K562 (cell line): Measurements from ENCODE around the gene GPR37L1. TPM values are rescaled to one million over a fixed set of nuclear protein-coding genes. Genes with fewer than 3 reads are reported as not detected.

Source experiments
- AFF1 ChIP-seq, 2 experiments: fragments of 450-650 bp; IDR thresholded peaks; 2 replicates each; pipeline ENCODE4 v1.6.1; 2018; ENCODE audit warnings: mild to moderate bottlenecking in 2 of 2, low read depth in 1 of 2; ENCODE audit not compliant: partially characterized antibody in 2 of 2
- BRF1 ChIP-seq: IDR thresholded peaks from 3 replicates; pipeline ENCODE4 v1.6.1; 2011; ENCODE audit warnings: borderline replicate concordance, mild to moderate bottlenecking; ENCODE audit not compliant: insufficient read length; ENCODE audit errors: extremely low read depth
- CLOCK ChIP-seq: fragments of 250-450 bp; sonication (Bioruptor Pico); IDR thresholded peaks from 2 replicates; pipeline ENCODE4 v1.4.0; 2020; ENCODE audit warnings: mild to moderate bottlenecking, moderate library complexity, borderline replicate concordance
- MAZ ChIP-seq, 2 experiments: fragments of 450-650 bp in 1 of 2; sonication (generic) in 1 of 2; formaldehyde crosslinking; IDR thresholded peaks in 1 of 2; conservative IDR thresholded peaks in 1 of 2; 2 replicates each; pipeline versions ENCODE4 v1.4.0 to v1.5.0; 2020; ENCODE audit warnings: mild to moderate bottlenecking in 1 of 2, missing genetic modification reagents in 1 of 2
- MYC ChIP-seq, 2 experiments: fragments of 250-450 bp in 1 of 2; sonication (Bioruptor Pico) in 1 of 2; IDR thresholded peaks; 2 replicates each; pipeline versions ENCODE4 v1.5.1 to v1.6.1; 2012 to 2021; ENCODE audit warnings: low read depth in 2 of 2, borderline replicate concordance in 1 of 2, improper control_type of control experiment in 1 of 2, low read length in 1 of 2, mild to moderate bottlenecking in 1 of 2, moderate library complexity in 1 of 2
- POLR3A ChIP-seq: IDR thresholded peaks from 2 replicates; pipeline ENCODE4 v1.6.1; 2011; ENCODE audit warnings: borderline replicate concordance, mild to moderate bottlenecking, moderate library complexity; ENCODE audit not compliant: insufficient read length, insufficient read depth; ENCODE audit errors: extremely low read depth
- SAFB ChIP-seq: fragments of 200-400 bp; formaldehyde crosslinking; IDR thresholded peaks from 2 replicates; pipeline ENCODE4 v1.6.1; 2017; ENCODE audit warnings: low read depth, low read length, borderline replicate concordance
- SREBF2 ChIP-seq: sonication (generic); formaldehyde crosslinking; IDR thresholded peaks from 2 replicates; pipeline ENCODE4 v1.4.0; 2020; ENCODE audit warnings: mild to moderate bottlenecking, missing genetic modification reagents
- TGIF2 ChIP-seq: sonication (generic); formaldehyde crosslinking; IDR thresholded peaks from 2 replicates; pipeline ENCODE4 v1.8.1; 2022; ENCODE audit warnings: mild to moderate bottlenecking, missing genetic modification reagents, moderate library complexity
- TOE1 ChIP-seq, 2 experiments: fragments of 450-650 bp in 1 of 2; sonication (generic) in 1 of 2; formaldehyde crosslinking in 1 of 2; IDR thresholded peaks; 2 replicates each; pipeline versions ENCODE4 v1.7.1 to v1.8.0; 2016 to 2022; ENCODE audit warnings: borderline replicate concordance in 2 of 2, mild to moderate bottlenecking in 2 of 2, antibody characterized with exemption in 1 of 2, inconsistent platforms in 1 of 2, low read depth in 1 of 2, missing genetic modification reagents in 1 of 2, moderate library complexity in 1 of 2
- U2AF2 ChIP-seq: fragments of 200-400 bp; formaldehyde crosslinking; optimal IDR thresholded peaks from 2 replicates; pipeline ENCODE3; 2017; ENCODE audit warnings: low read depth, mild to moderate bottlenecking, low read length
- ZKSCAN8 ChIP-seq: fragments of 200-800 bp; sonication (Bioruptor generic); IDR thresholded peaks from 2 replicates; pipeline ENCODE4 v1.6.1; 2016; ENCODE audit warnings: missing genetic modification characterization, missing compliant biosample characterization
- ZNF398 ChIP-seq: fragments of 250-450 bp; sonication (Bioruptor Pico); IDR thresholded peaks from 2 replicates; pipeline ENCODE4 v1.8.0; 2021; ENCODE audit warnings: moderate library complexity, mild to moderate bottlenecking, inconsistent platforms
- polyA plus RNA-seq, 8 experiments: library from polyadenylated mRNA; depleted of rRNA in 4 of 8; stranded (reverse) in 5 of 8; unstranded in 3 of 8; fragments of >200 nt; fragmentation: Nextera tagmentation in 2 of 8; fragmentation: Illumina TruSeq in 1 of 8; extraction: Ambion mirVana in 2 of 8; extraction: Trizol in 1 of 8; gene quantifications; 2 replicates each; pipeline versions ENCODE4 v1.2.1 to v1.2.3, GENCODE V29; 2011 to 2014; ENCODE audit warnings: inconsistent platforms in 1 of 8, missing spikeins in 1 of 8
- total RNA-seq, 7 experiments: library from RNA; depleted of rRNA in 6 of 7; stranded (reverse); fragments of >200 nt in 6 of 7; fragmentation: Illumina TruSeq in 2 of 7; extraction: Trizol in 2 of 7; gene quantifications; 2 replicates each; pipeline versions ENCODE4 v1.2.1 to v1.2.3, GENCODE V29; 2011 to 2021; ENCODE audit warnings: low replicate concordance in 1 of 7

Gene GPR37L1
- total and polyA plus RNA-seq, 9 of the 15 experiments (the other 6 are each of a cell fraction or from before 2014, with no cell fraction given): not detected

- TF ChIP-seq POLR3A: no peak
- TF ChIP-seq SAFB: no peak
- TF ChIP-seq SREBF2 (CRISPR knock-in tag): no peak
- TF ChIP-seq MAZ (CRISPR knock-in tag; conservative IDR thresholded peaks at IDR 0.05 in 1 of 2, IDR thresholded peaks at IDR 0.05 in 1 of 2): no peak
- TF ChIP-seq CLOCK (CRISPR knock-in tag): no peak
- no peak for TF ChIP-seq MYC (IDR thresholded peaks at IDR 0.05; ENCODE audit: low read depth, low read length)
- TF ChIP-seq MYC (CRISPR knock-in tag; IDR thresholded peaks at IDR 0.05; ENCODE audit: borderline replicate concordance, low read depth): no peak
- TF ChIP-seq U2AF2: no peak
- no peak for TF ChIP-seq ZNF398 (CRISPR knock-in tag)
- peak in 1 of 2 experiments; percentile 19 for TF ChIP-seq AFF1 (IDR thresholded peaks at IDR 0.05; ENCODE audit: low read depth in 1 of 2, partially characterized antibody in 2 of 2)
- TF ChIP-seq TOE1 (IDR thresholded peaks at IDR 0.05; ENCODE audit: borderline replicate concordance): peak; percentile 34; the same call in 1 of the 2 replicates
- no peak for TF ChIP-seq TOE1 (CRISPR knock-in tag; IDR thresholded peaks at IDR 0.05; ENCODE audit: borderline replicate concordance, low read depth)
- no peak for TF ChIP-seq ZKSCAN8 (CRISPR knock-in tag)
- TF ChIP-seq TGIF2 (CRISPR knock-in tag): no peak
- no peak for TF ChIP-seq BRF1
Observed at GRCh38 chr1:202105571-202106339, 17.0 kb upstream of the GPR37L1 start (continued).
